Sigmoid colon (tissue), 4 donors: ENCODE data around the gene NCR3LG1.

ENCODE experiments used
- CTCF ChIP-seq, 4 experiments: fragments of 450-650 bp in 3 of 4; fragments of 200-600 bp in 1 of 4; IDR thresholded peaks; one replicate each; pipeline ENCODE4 v1.5.1; 2016 to 2019; ENCODE audit warnings: antibody characterized with exemption in 4 of 4, mild to moderate bottlenecking in 3 of 4, moderate library complexity in 2 of 4
- EP300 ChIP-seq, 4 donors: sonication (generic); formaldehyde crosslinking; IDR thresholded peaks; one replicate each; pipeline ENCODE4 v1.6.1; 2017; ENCODE audit warnings: antibody characterized with exemption in 4 of 4
- POLR2A ChIP-seq, 2 donors: fragments of 450-650 bp; IDR thresholded peaks; one replicate each; pipeline ENCODE4 v1.6.1; 2016; ENCODE audit warnings: antibody characterized with exemption in 2 of 2, mild to moderate bottlenecking in 2 of 2, moderate library complexity in 2 of 2
- POLR2AphosphoS5 ChIP-seq, 4 donors: sonication (generic); formaldehyde crosslinking; IDR thresholded peaks; one replicate each; pipeline ENCODE4 v1.6.1; 2017; ENCODE audit warnings: antibody characterized with exemption in 4 of 4

- no peak for TF ChIP-seq POLR2A (IDR thresholded peaks at IDR 0.05)
- peak in 2 of 4 experiments; percentile 30 to 49 for TF ChIP-seq CTCF (IDR thresholded peaks at IDR 0.05)
- TF ChIP-seq POLR2AphosphoS5 (IDR thresholded peaks at IDR 0.05): no peak
- no peak for TF ChIP-seq EP300 (IDR thresholded peaks at IDR 0.05)
Measured at GRCh38 chr11:17386331-17387084, 34.9 kb downstream of the NCR3LG1 start.
